Activated T-helper 2 cell treated with anti-CD3 and anti-CD28 coated beads, Interferon-gamma antibody, Interleukin-2, Interleukin-4, amounts not matched to agents 10 μg/mL and 5 μg/mL and 100 μg/mL, durations not matched to agents 14 hours and 24 hours and 36 hours (primary cell): Measurements from ENCODE around the gene FAM3C. TPM values are rescaled to one million over a fixed set of nuclear protein-coding genes. Genes with fewer than 3 reads are reported as not detected.
"Not testable (repeated sequence)": the region's sequence is repeated elsewhere in the genome, so short reads cannot be mapped to it uniquely, and the experiment has no call there.

ENCODE experiments used
- DNase-seq: peaks from one replicate; pipeline ENCODE4 v3.0.0; 2021; ENCODE audit warnings: low spot score
- H3K27ac Mint-ChIP-seq: one replicate; pipeline ENCODE4 v1.8.0; 2021; ENCODE audit warnings: mixed read lengths
- H3K27me3 Mint-ChIP-seq: one replicate; pipeline ENCODE4 v1.8.0; 2021; ENCODE audit warnings: low read depth, mixed read lengths
- H3K36me3 Mint-ChIP-seq: one replicate; pipeline ENCODE4 v1.8.0; 2021; ENCODE audit warnings: low read depth, mixed read lengths
- H3K4me1 Mint-ChIP-seq: one replicate; pipeline ENCODE4 v1.8.0; 2021; ENCODE audit warnings: low read depth, mixed read lengths
- H3K4me3 Mint-ChIP-seq: one replicate; pipeline ENCODE4 v1.8.0; 2021; ENCODE audit warnings: low read depth, mild to moderate bottlenecking, moderate library complexity, mixed read lengths
- H3K9me3 Mint-ChIP-seq: one replicate; pipeline ENCODE4 v1.8.0; 2021; ENCODE audit warnings: mixed read lengths
- intact Hi-C: fragments of 100-400 bp; cut with micrococcal nuclease; formaldehyde crosslinking; loops from one replicate; pipeline ENCODE4 v1.15.1; 2023
- total RNA-seq: library from RNA; stranded (reverse); gene quantifications from 2 replicates; pipeline ENCODE4 v1.2.3, GENCODE V29; 2022

The FAM3C gene
- total RNA-seq, 1 donor from 2014 or later, result 57.6 TPM

GRCh38 chr7:121429798-121430197, 33.7 kb upstream of the FAM3C start:
- H3K27me3 Mint-ChIP-seq, result no peaks in the 10 kb centered on the region
- no peak overlapping the region for H3K27ac Mint-ChIP-seq
- H3K36me3 Mint-ChIP-seq, result no peaks in the 10 kb centered on the region
- intact Hi-C loops, result no loop called here
- DNase-seq, result no peak
- peaks cover 9% of the 10 kb centered on the region for H3K4me1 Mint-ChIP-seq
- no peak overlapping the region for H3K4me3 Mint-ChIP-seq
- H3K9me3 Mint-ChIP-seq, result no peaks in the 10 kb centered on the region

- intact Hi-C loops, result no loop called here
- H3K27ac Mint-ChIP-seq, result no peak overlapping the region
- no peak overlapping the region for H3K4me3 Mint-ChIP-seq
- peaks cover 4% of the 10 kb centered on the region for H3K27me3 Mint-ChIP-seq
- no peak for DNase-seq
- H3K9me3 Mint-ChIP-seq, result no peaks in the 10 kb centered on the region
- H3K4me1 Mint-ChIP-seq, result peaks cover 9% of the 10 kb centered on the region
- H3K36me3 Mint-ChIP-seq, result no peaks in the 10 kb centered on the region
These were observed 32.9 kb upstream of the FAM3C start for GRCh38 chr7:121428855-121429489.

GRCh38 chr7:121421743-121422142, 25.6 kb upstream of the FAM3C start:
- H3K27me3 Mint-ChIP-seq, DNase-seq, H3K36me3 Mint-ChIP-seq, H3K4me1 Mint-ChIP-seq, intact Hi-C loops, H3K4me3 Mint-ChIP-seq, H3K27ac Mint-ChIP-seq, H3K9me3 Mint-ChIP-seq: not testable (repeated sequence)

- peaks cover 6% of the 10 kb centered on the region for H3K27me3 Mint-ChIP-seq
- no peaks in the 10 kb centered on the region for H3K36me3 Mint-ChIP-seq
- H3K9me3 Mint-ChIP-seq, result no peaks in the 10 kb centered on the region
- no peak overlapping the region for H3K27ac Mint-ChIP-seq
- H3K4me3 Mint-ChIP-seq, result no peak overlapping the region
- intact Hi-C loops, result no loop called here
- no peaks in the 10 kb centered on the region for H3K4me1 Mint-ChIP-seq
- DNase-seq, result no peak
These were observed 24.9 kb upstream of the FAM3C start for GRCh38 chr7:121420976-121421375.

GRCh38 chr7:121419201-121420148, 23.4 kb upstream of the FAM3C start:
- Mint-ChIP-seq H3K27ac (no peak overlapping the region), H3K9me3 (no peaks in the 10 kb centered on the region), H3K36me3 (no peaks in the 10 kb centered on the region), H3K27me3 (peaks cover 6% of the 10 kb centered on the region), H3K4me1 (no peaks in the 10 kb centered on the region), H3K4me3 (no peak overlapping the region)
- no peak for DNase-seq
- intact Hi-C loops, result no loop called here

- Mint-ChIP-seq H3K4me1 (peaks cover 3% of the 10 kb centered on the region), H3K27me3 (peaks cover 8% of the 10 kb centered on the region), H3K4me3 (no peak overlapping the region), H3K27ac (no peak overlapping the region), H3K9me3 (no peaks in the 10 kb centered on the region), H3K36me3 (no peaks in the 10 kb centered on the region)
- no peak for DNase-seq
- intact Hi-C loops, result no loop called here
These were observed 20.4 kb upstream of the FAM3C start for GRCh38 chr7:121416533-121416932.

GRCh38 chr7:121414436-121414835, 18.3 kb upstream of the FAM3C start:
- peaks cover 8% of the 10 kb centered on the region for H3K27me3 Mint-ChIP-seq
- intact Hi-C loops, result no loop called here
- H3K4me3 Mint-ChIP-seq, result no peak overlapping the region
- H3K9me3 Mint-ChIP-seq, result no peaks in the 10 kb centered on the region
- DNase-seq, result no peak
- H3K4me1 Mint-ChIP-seq, result peaks cover 9% of the 10 kb centered on the region
- H3K27ac Mint-ChIP-seq, result no peak overlapping the region
- H3K36me3 Mint-ChIP-seq, result no peaks in the 10 kb centered on the region

- H3K36me3 Mint-ChIP-seq, result no peaks in the 10 kb centered on the region
- intact Hi-C loops, result no loop called here
- DNase-seq, result no peak
- no peak overlapping the region for H3K27ac Mint-ChIP-seq
- no peak overlapping the region for H3K4me3 Mint-ChIP-seq
- H3K27me3 Mint-ChIP-seq, result peaks cover 8% of the 10 kb centered on the region
- no peaks in the 10 kb centered on the region for H3K9me3 Mint-ChIP-seq
- peaks cover 9% of the 10 kb centered on the region for H3K4me1 Mint-ChIP-seq
These were observed 15.5 kb upstream of the FAM3C start for GRCh38 chr7:121411597-121411979.

GRCh38 chr7:121410829-121411596, 14.9 kb upstream of the FAM3C start:
- Mint-ChIP-seq H3K4me1 (peaks cover 9% of the 10 kb centered on the region), H3K36me3 (no peaks in the 10 kb centered on the region), H3K27ac (no peak overlapping the region), H3K9me3 (no peaks in the 10 kb centered on the region), H3K4me3 (no peak overlapping the region), H3K27me3 (peaks cover 8% of the 10 kb centered on the region)
- intact Hi-C loops, result no loop called here
- no peak for DNase-seq

- Mint-ChIP-seq H3K4me3 (no peak overlapping the region), H3K4me1 (peaks cover 19% of the 10 kb centered on the region)
- intact Hi-C loops, result no loop called here
These were observed 10.8 kb upstream of the FAM3C start for GRCh38 chr7:121406944-121407343.

GRCh38 chr7:121406461-121406860, 10.4 kb upstream of the FAM3C start:
- Mint-ChIP-seq H3K27me3 (no peaks in the 10 kb centered on the region), H3K27ac (no peak overlapping the region), H3K4me1 (peaks cover 19% of the 10 kb centered on the region), H3K36me3 (no peaks in the 10 kb centered on the region), H3K4me3 (no peak overlapping the region), H3K9me3 (no peaks in the 10 kb centered on the region)
- intact Hi-C loops, result no loop called here
- no peak for DNase-seq

More at GRCh38 chr7:121406944-121407343, 10.8 kb upstream of the FAM3C start:
- no peaks in the 10 kb centered on the region for H3K36me3 Mint-ChIP-seq
- no peak for DNase-seq
- peaks cover 2% of the 10 kb centered on the region for H3K27me3 Mint-ChIP-seq
- no peaks in the 10 kb centered on the region for H3K9me3 Mint-ChIP-seq
- no peak overlapping the region for H3K27ac Mint-ChIP-seq

GRCh38 chr7:121404348-121404747, 8.2 kb upstream of the FAM3C start:
- Mint-ChIP-seq H3K4me1 (peaks cover 18% of the 10 kb centered on the region), H3K36me3 (no peaks in the 10 kb centered on the region), H3K4me3 (no peak overlapping the region), H3K27ac (no peak overlapping the region), H3K27me3 (no peaks in the 10 kb centered on the region), H3K9me3 (no peaks in the 10 kb centered on the region)
- DNase-seq, result no peak
- intact Hi-C loops, result no loop called here

GRCh38 chr7:121402701-121403100, 6.6 kb upstream of the FAM3C start:
- H3K9me3 Mint-ChIP-seq, result no peaks in the 10 kb centered on the region
- no peaks in the 10 kb centered on the region for H3K27me3 Mint-ChIP-seq
- no peak overlapping the region for H3K4me3 Mint-ChIP-seq
- intact Hi-C loops, result no loop called here
- H3K4me1 Mint-ChIP-seq, result peaks cover 18% of the 10 kb centered on the region
- H3K27ac Mint-ChIP-seq, result peak overlapping the region; percentile 18
- DNase-seq, result no peak
- H3K36me3 Mint-ChIP-seq, result no peaks in the 10 kb centered on the region
